Measurements from ENCODE around the gene MARCHF7.

DNA sequence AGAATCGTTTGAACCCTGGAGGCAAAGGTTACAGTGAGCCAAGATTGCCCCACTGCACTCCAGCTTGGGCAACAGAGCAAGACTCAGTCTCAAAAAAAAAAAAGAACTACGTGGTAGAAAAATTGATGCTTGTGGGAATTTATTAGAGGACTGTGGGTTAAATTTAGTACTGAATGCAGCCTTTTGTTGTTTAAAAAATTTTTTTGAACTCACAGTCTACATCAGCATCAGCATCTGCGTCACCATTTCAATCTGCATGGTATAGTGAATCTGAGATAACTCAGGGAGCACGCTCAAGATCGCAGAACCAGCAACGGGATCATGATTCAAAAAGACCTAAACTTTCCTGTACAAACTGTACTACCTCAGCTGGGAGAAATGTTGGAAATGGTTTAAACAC, 30.5 kb downstream of the MARCHF7 start:
- TF ChIP-seq POLR2A (IDR thresholded peaks at IDR 0.05), result no peak
- TF ChIP-seq, protein P1, sequence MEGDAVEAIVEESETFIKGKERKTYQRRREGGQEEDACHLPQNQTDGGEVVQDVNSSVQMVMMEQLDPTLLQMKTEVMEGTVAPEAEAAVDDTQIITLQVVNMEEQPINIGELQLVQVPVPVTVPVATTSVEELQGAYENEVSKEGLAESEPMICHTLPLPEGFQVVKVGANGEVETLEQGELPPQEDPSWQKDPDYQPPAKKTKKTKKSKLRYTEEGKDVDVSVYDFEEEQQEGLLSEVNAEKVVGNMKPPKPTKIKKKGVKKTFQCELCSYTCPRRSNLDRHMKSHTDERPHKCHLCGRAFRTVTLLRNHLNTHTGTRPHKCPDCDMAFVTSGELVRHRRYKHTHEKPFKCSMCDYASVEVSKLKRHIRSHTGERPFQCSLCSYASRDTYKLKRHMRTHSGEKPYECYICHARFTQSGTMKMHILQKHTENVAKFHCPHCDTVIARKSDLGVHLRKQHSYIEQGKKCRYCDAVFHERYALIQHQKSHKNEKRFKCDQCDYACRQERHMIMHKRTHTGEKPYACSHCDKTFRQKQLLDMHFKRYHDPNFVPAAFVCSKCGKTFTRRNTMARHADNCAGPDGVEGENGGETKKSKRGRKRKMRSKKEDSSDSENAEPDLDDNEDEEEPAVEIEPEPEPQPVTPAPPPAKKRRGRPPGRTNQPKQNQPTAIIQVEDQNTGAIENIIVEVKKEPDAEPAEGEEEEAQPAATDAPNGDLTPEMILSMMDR (IDR thresholded peaks at IDR 0.05), result no peak
